ENCODE results near the gene GALNT2. TPM values are rescaled to one million over a fixed set of nuclear protein-coding genes. Genes with fewer than 3 reads are reported as not detected.

The GALNT2 gene
- total and polyA plus RNA-seq, 10 of the 15 experiments (the other 5 are each of a cell fraction or from before 2014, with no cell fraction given), result 0.52 to 27.7 (median 16.3) TPM

DNA sequence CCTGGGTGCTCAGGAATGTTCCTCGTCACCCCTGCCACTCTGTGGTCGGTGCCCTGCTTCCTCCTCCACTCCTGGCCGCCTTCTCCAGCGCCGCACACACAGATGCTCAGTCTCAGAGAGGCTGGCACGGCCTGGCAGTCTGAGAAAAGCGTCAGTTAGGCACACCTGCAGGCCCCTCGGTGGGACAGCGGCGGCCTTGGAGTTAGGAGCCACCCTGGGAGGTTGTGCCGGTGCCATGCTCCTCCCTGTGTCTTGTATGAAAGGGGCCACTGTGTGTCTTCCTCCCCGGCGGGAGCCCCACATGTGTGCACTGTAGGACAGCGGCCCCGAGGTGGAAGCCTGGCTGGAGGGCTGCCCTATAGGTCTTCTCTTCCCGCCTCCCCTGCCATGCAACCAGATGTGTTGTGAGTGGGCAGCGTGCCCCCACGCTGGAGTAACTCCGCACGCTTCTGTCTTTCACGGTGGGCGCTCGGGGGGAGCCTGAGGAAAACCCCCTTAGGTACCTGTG lies 213.9 kb downstream of the GALNT2 start:
- Histone ChIP-seq H3K4me3 (no peak overlapping the region), H3K79me2 (ENCODE audit: control insufficient read depth, insufficient read depth, low read length) (no peaks in the 10 kb centered on the region), H3K4me2 (ENCODE audit: control insufficient read depth, insufficient read depth) (no peak overlapping the region), H3K9me3 (replicated peaks; ENCODE audit: control insufficient read depth, insufficient read depth, low read length) (no peaks in the 10 kb centered on the region), H3K27me3 (replicated peaks in 1 of 2; ENCODE audit: control insufficient read depth in 2 of 2, insufficient read depth in 2 of 2, low read length in 1 of 2) (no peaks in the 10 kb centered on the region), H3K9ac (ENCODE audit: control insufficient read depth, insufficient read depth, low read length) (no peak overlapping the region), H2AFZ (ENCODE audit: control insufficient read depth, low read depth, low read length) (no peak overlapping the region), H4K20me1 (ENCODE audit: control insufficient read depth, insufficient read depth) (no peaks in the 10 kb centered on the region), H3K36me3 (ENCODE audit: control insufficient read depth in 2 of 2, insufficient read depth in 2 of 2, low read length in 1 of 2) (peaks cover 3 to 8% of the 10 kb centered on the region in 2 experiments; a peak in 3 of 4 replicates), H3K27ac (ENCODE audit: control insufficient read depth, insufficient read depth) (no peak overlapping the region), H3K4me1 (ENCODE audit: control insufficient read depth, insufficient read depth, low read length) (peaks cover 4% of the 10 kb centered on the region; the same call in 1 of the 2 replicates)
- in situ Hi-C loops (cut with MboI) (no loop called here), intact Hi-C loops (cut with micrococcal nuclease; ENCODE audit: unreplicated experiment) (no loop called here)
- ChIA-PET CTCF (interaction anchor here (1.2 kb wide), 1 partner anchor 16 kb away, joined by 3 read pairs; no protein-coding TSS in a partner anchor), POLR2A (no interaction called here), RAD21 (ENCODE audit: unreplicated experiment) (no interaction called here), SMC1A (ENCODE audit: uncharacterized antibody, unreplicated experiment) (no interaction called here)
- TF ChIP-seq FOXM1 (IDR thresholded peaks at IDR 0.05; ENCODE audit: low read depth, low read length), result no peak
- TF ChIP-seq IKZF2 (IDR thresholded peaks at IDR 0.05), result no peak
- no peak for TF ChIP-seq ZNF24 (IDR thresholded peaks at IDR 0.05)
- TF ChIP-seq NFYA (IDR thresholded peaks at IDR 0.05; ENCODE audit: borderline replicate concordance, low read depth, low read length), result no peak
- no peak for TF ChIP-seq RBBP5 (conservative IDR thresholded peaks at IDR 0.05)
- TF ChIP-seq, protein P1, sequence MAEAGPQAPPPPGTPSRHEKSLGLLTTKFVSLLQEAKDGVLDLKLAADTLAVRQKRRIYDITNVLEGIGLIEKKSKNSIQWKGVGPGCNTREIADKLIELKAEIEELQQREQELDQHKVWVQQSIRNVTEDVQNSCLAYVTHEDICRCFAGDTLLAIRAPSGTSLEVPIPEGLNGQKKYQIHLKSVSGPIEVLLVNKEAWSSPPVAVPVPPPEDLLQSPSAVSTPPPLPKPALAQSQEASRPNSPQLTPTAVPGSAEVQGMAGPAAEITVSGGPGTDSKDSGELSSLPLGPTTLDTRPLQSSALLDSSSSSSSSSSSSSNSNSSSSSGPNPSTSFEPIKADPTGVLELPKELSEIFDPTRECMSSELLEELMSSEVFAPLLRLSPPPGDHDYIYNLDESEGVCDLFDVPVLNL (IDR thresholded peaks at IDR 0.05; ENCODE audit: low read depth, low read length), result no peak
- TF ChIP-seq SMARCA5 (IDR thresholded peaks at IDR 0.05), result no peak
- no peak for TF ChIP-seq EZH2 (IDR thresholded peaks at IDR 0.05; ENCODE audit: borderline replicate concordance, control insufficient read depth, low read depth, low read length)
- ATAC-seq (no peak), FAIRE-seq (no peak), DNase-seq (ENCODE audit: low read depth, low spot score) (no peak)
- BruUV-seq (replicated peaks), result no TSS peak
- WGBS (ENCODE audit: insufficient coverage, insufficient replicate concordance, low lambda C conversion rate, missing lambda C conversion rate), result 96% methylated on average over 23 of the region's 23 CpGs
